Lung microvascular endothelial cell (primary cell): ENCODE measurements around the gene PCDHA10. TPM values are rescaled to one million over a fixed set of nuclear protein-coding genes. Genes with fewer than 3 reads are reported as not detected.

Experiments
- DNase-seq, 2 donors: peaks; one replicate each; pipeline versions ENCODE4 v3.0.0 to v3.0.0-alpha.2; 2010; ENCODE audit warnings: low read depth in 2 of 2
- total RNA-seq: library from RNA; depleted of rRNA; stranded (reverse); fragments of >200 nt; gene quantifications from 2 replicates; pipeline ENCODE4 v1.2.1, GENCODE V29; 2014

The PCDHA10 gene
- total RNA-seq, 1 donor from 2014 or later = under 0.01 TPM

GRCh38 chr5:140883927-140884697 lies 28.4 kb downstream of the PCDHA10 start:
- no peak for DNase-seq

GRCh38 chr5:140916325-140916724 lies 60.6 kb downstream of the PCDHA10 start:
- no peak for DNase-seq

Other genes starting within 250 kb of the PCDHA10 start
- 1.1 and 2.8 TPM in 2 replicates for gene CD14, start 222.7 kb upstream of the PCDHA10 start, total RNA-seq
- 8.1 and 10.5 TPM in 2 replicates for gene TMCO6, start 216.4 kb upstream of the PCDHA10 start, total RNA-seq
- 70.0 and 90.3 TPM in 2 replicates for gene NDUFA2, start 208.3 kb upstream of the PCDHA10 start, total RNA-seq
- gene IK, start 208.1 kb upstream of the PCDHA10 start, total RNA-seq = 47.7 and 55.8 TPM in 2 replicates
- gene WDR55, start 191.0 kb upstream of the PCDHA10 start, total RNA-seq = 19.8 and 28.2 TPM in 2 replicates
- gene DND1, start 182.3 kb upstream of the PCDHA10 start, total RNA-seq = under 0.01 and 0.22 TPM in 2 replicates
- gene HARS1, start 164.5 kb upstream of the PCDHA10 start, total RNA-seq = 43.1 and 46.4 TPM in 2 replicates
- 21.0 and 21.1 TPM in 2 replicates for gene HARS2, start 164.4 kb upstream of the PCDHA10 start, total RNA-seq
- 34.0 and 54.8 TPM in 2 replicates for gene ZMAT2, start 155.4 kb upstream of the PCDHA10 start, total RNA-seq
- under 0.01 TPM in 1 of 2 replicates, not detected in the other for gene PCDHA1, start 69.8 kb upstream of the PCDHA10 start, total RNA-seq
- under 0.01 TPM in 2 replicates for gene PCDHA2, start 61.0 kb upstream of the PCDHA10 start, total RNA-seq
- 0.20 and 0.22 TPM in 2 replicates for gene PCDHA3, start 54.8 kb upstream of the PCDHA10 start, total RNA-seq
- gene PCDHA4, start 48.8 kb upstream of the PCDHA10 start, total RNA-seq = under 0.01 TPM in 2 replicates
- under 0.01 TPM in 2 replicates for gene PCDHA5, start 34.3 kb upstream of the PCDHA10 start, total RNA-seq
- 0.20 and 0.22 TPM in 2 replicates for gene PCDHA6, start 27.9 kb upstream of the PCDHA10 start, total RNA-seq
- gene PCDHA7, start 21.6 kb upstream of the PCDHA10 start, total RNA-seq = 0.20 and 0.22 TPM in 2 replicates
- gene PCDHA8, start 14.7 kb upstream of the PCDHA10 start, total RNA-seq = under 0.01 TPM in 1 of 2 replicates, not detected in the other
- under 0.01 TPM in 2 replicates for gene PCDHA9, start 7.5 kb upstream of the PCDHA10 start, total RNA-seq
- gene PCDHA11, start 13.1 kb downstream of the PCDHA10 start, total RNA-seq = under 0.01 and 0.20 TPM in 2 replicates
- under 0.01 TPM in 1 of 2 replicates, not detected in the other for gene PCDHA12, start 19.4 kb downstream of the PCDHA10 start, total RNA-seq
- under 0.01 TPM in 1 of 2 replicates, not detected in the other for gene PCDHA13, start 26.2 kb downstream of the PCDHA10 start, total RNA-seq
- gene PCDHAC1, start 70.4 kb downstream of the PCDHA10 start, total RNA-seq = under 0.01 TPM in 2 replicates
- 0.20 and 0.22 TPM in 2 replicates for gene PCDHAC2, start 110.6 kb downstream of the PCDHA10 start, total RNA-seq
- gene PCDHB1, start 195.5 kb downstream of the PCDHA10 start, total RNA-seq = not detected in 2 replicates
- 1.3 and 2.2 TPM in 2 replicates for gene PCDHB2, start 238.7 kb downstream of the PCDHA10 start, total RNA-seq
- gene PCDHB3, start 244.6 kb downstream of the PCDHA10 start, total RNA-seq = 0.22 and 0.60 TPM in 2 replicates